Sigmoid colon (tissue), 7 donors: ENCODE results near the gene MAP4K1. TPM values are rescaled to one million over a fixed set of nuclear protein-coding genes. Genes with fewer than 3 reads are reported as not detected.

ENCODE experiments used
- DNase-seq: peaks from one replicate; pipeline ENCODE4 v3.0.0-alpha.2; 2019
- H3K27ac ChIP-seq, 4 donors: fragments of 200-600 bp; sonication (generic); one replicate each; pipeline ENCODE4 v1.5.1; 2016 to 2019; ENCODE audit warnings: mild to moderate bottlenecking in 1 of 4
- H3K27me3 ChIP-seq, 3 donors: fragments of 200-600 bp; sonication (generic); one replicate each; pipeline ENCODE4 v1.5.1; 2019; ENCODE audit warnings: mild to moderate bottlenecking in 1 of 3
- H3K36me3 ChIP-seq, 4 donors: fragments of 200-600 bp; sonication (generic); one replicate each; pipeline ENCODE4 v1.5.1; 2016 to 2019
- H3K4me1 ChIP-seq, 4 donors: fragments of 200-600 bp; sonication (generic); one replicate each; pipeline ENCODE4 v1.5.1; 2017 to 2019
- H3K4me3 ChIP-seq, 4 donors: fragments of 200-600 bp; sonication (generic); one replicate each; pipeline ENCODE4 v1.5.1; 2017 to 2019; ENCODE audit warnings: mild to moderate bottlenecking in 2 of 4, moderate library complexity in 1 of 4
- H3K9me3 ChIP-seq, 4 donors: fragments of 200-600 bp in 3 of 4; sonication (generic) in 3 of 4; one replicate each; pipeline versions ENCODE4 v1.5.1 to v1.6.1; 2013 to 2019
- CTCF ChIP-seq, 4 experiments: fragments of 450-650 bp in 3 of 4; fragments of 200-600 bp in 1 of 4; IDR thresholded peaks; one replicate each; pipeline ENCODE4 v1.5.1; 2016 to 2019; ENCODE audit warnings: antibody characterized with exemption in 4 of 4, mild to moderate bottlenecking in 3 of 4, moderate library complexity in 2 of 4
- EP300 ChIP-seq, 4 donors: sonication (generic); formaldehyde crosslinking; IDR thresholded peaks; one replicate each; pipeline ENCODE4 v1.6.1; 2017; ENCODE audit warnings: antibody characterized with exemption in 4 of 4
- POLR2A ChIP-seq, 2 donors: fragments of 450-650 bp; IDR thresholded peaks; one replicate each; pipeline ENCODE4 v1.6.1; 2016; ENCODE audit warnings: antibody characterized with exemption in 2 of 2, mild to moderate bottlenecking in 2 of 2, moderate library complexity in 2 of 2
- POLR2AphosphoS5 ChIP-seq, 4 donors: sonication (generic); formaldehyde crosslinking; IDR thresholded peaks; one replicate each; pipeline ENCODE4 v1.6.1; 2017; ENCODE audit warnings: antibody characterized with exemption in 4 of 4
- WGBS, 2 donors: extraction: QIAGEN DNeasy Blood & Tissue Kit; methylation state at CpG; one replicate each; pipeline ENCODE4 v1.1.7; 2013; 5-methylcytosine and 5-hydroxymethylcytosine counted together
- intact Hi-C: fragments of 100-400 bp; cut with DNase I; formaldehyde crosslinking; loops from one replicate; pipeline ENCODE4 v1.15.1; 2023
- polyA plus RNA-seq, 3 donors: library from polyadenylated mRNA; stranded (reverse); fragments of 200-250 nt; gene quantifications; one replicate each; pipeline ENCODE4 v1.2.3, GENCODE V29; 2013
- total RNA-seq, 4 donors: library from RNA; depleted of rRNA; stranded (reverse); fragments of >200 nt; gene quantifications; one replicate each; pipeline ENCODE4 v1.1.0, GENCODE V29; 2016
- donor health status: healthy with polysubstance abuse.
- donor health status: Bipolar disorder and iron deficiency.
- donor health status: healthy.

Gene MAP4K1
- total and polyA plus RNA-seq, 7 donors = 1.2 to 29.7 (median 1.6) TPM

- peak; percentile 99 for DNase-seq
- H3K27ac ChIP-seq = peak within 1 kb of the TSS; percentile 85 to 94 (median 89)
- peak within 1 kb of the TSS; percentile 81 to 98 (median 84) for H3K4me3 ChIP-seq
- peaks cover 13 to 34% (median 29%) of the 10 kb centered on the region in 4 donors for H3K36me3 ChIP-seq
- intact Hi-C loops = loop anchor here (5.0 kb wide), 2 partner anchors 216 to 314 kb away; partner anchors contain the start of genes FAM98C, MRPS12 and SARS2
- H3K4me1 ChIP-seq = peaks cover 0 to 24% (median 19%) of the 10 kb centered on the region in 4 donors
- no peaks in the 10 kb centered on the region for H3K27me3 ChIP-seq
- peak; percentile 91 to 98 (median 96) for TF ChIP-seq POLR2AphosphoS5 (IDR thresholded peaks at IDR 0.05)
- TF ChIP-seq CTCF (IDR thresholded peaks at IDR 0.05) = no peak
- peak in 1 of 4 donors; percentile 89 for TF ChIP-seq EP300 (IDR thresholded peaks at IDR 0.05)
- peak; percentile 69 to 76 for TF ChIP-seq POLR2A (IDR thresholded peaks at IDR 0.05)
- whole genome bisulfite sequencing, 2 donors = 2 to 3% methylated on average over 64 of the region's 64 CpGs
- no peaks in the 10 kb centered on the region for H3K9me3 ChIP-seq
These were observed 1.0 kb upstream of the MAP4K1 start, which contains the start of gene EIF3K for GRCh38 chr19:38618590-38619360. Gene EIF3K (plus strand): TSS chr19:38619188. CDS start chr19:38619269, 81 bp downstream.

- TF ChIP-seq CTCF (IDR thresholded peaks at IDR 0.05) (no peak), EP300 (IDR thresholded peaks at IDR 0.05) (no peak), POLR2A (IDR thresholded peaks at IDR 0.05) (no peak), POLR2AphosphoS5 (IDR thresholded peaks at IDR 0.05) (no peak)
- Histone ChIP-seq H3K27me3 (no peaks in the 10 kb centered on the region), H3K36me3 (peaks cover 13 to 22% (median 17%) of the 10 kb centered on the region in 4 donors), H3K27ac (no peak overlapping the region), H3K9me3 (no peaks in the 10 kb centered on the region), H3K4me1 (peaks cover 0 to 24% (median 19%) of the 10 kb centered on the region in 4 donors), H3K4me3 (peak overlapping the region in 2 of 4 donors; percentile 81 to 83)
- intact Hi-C loops = loop anchor here (5.0 kb wide), 2 partner anchors 215 to 315 kb away; partner anchors contain the start of genes FAM98C, MRPS12 and SARS2
- 59 to 84% methylated on average over 9 of the region's 9 CpGs for WGBS, 2 donors
- DNase-seq = no peak
These were observed 430 bp downstream of the MAP4K1 start for GRCh38 chr19:38617283-38617763.

GRCh38 chr19:38616265-38616664, 1.5 kb downstream of the MAP4K1 start:
- TF ChIP-seq POLR2A (IDR thresholded peaks at IDR 0.05) = no peak
- no peak for TF ChIP-seq POLR2AphosphoS5 (IDR thresholded peaks at IDR 0.05)
- TF ChIP-seq CTCF (IDR thresholded peaks at IDR 0.05) = no peak
- no peak for TF ChIP-seq EP300 (IDR thresholded peaks at IDR 0.05)
- no peaks in the 10 kb centered on the region for H3K9me3 ChIP-seq
- H3K27ac ChIP-seq = no peak overlapping the region
- peaks cover 0 to 24% (median 19%) of the 10 kb centered on the region in 4 donors for H3K4me1 ChIP-seq
- WGBS, 2 donors = 85 to 86% methylated on average over 6 of the region's 6 CpGs
- H3K4me3 ChIP-seq = no peak overlapping the region
- no peaks in the 10 kb centered on the region for H3K27me3 ChIP-seq
- DNase-seq = no peak
- intact Hi-C loops = loop anchor here (5.0 kb wide), 2 partner anchors 214 to 316 kb away; partner anchors contain the start of genes FAM98C, MRPS12 and SARS2
- H3K36me3 ChIP-seq = peaks cover 2 to 11% (median 11%) of the 10 kb centered on the region in 4 donors

GRCh38 chr19:38615007-38615581, 2.7 kb downstream of the MAP4K1 start:
- TF ChIP-seq POLR2A (IDR thresholded peaks at IDR 0.05) (no peak), EP300 (IDR thresholded peaks at IDR 0.05) (no peak), POLR2AphosphoS5 (IDR thresholded peaks at IDR 0.05) (no peak), CTCF (IDR thresholded peaks at IDR 0.05) (no peak)
- no peaks in the 10 kb centered on the region for H3K36me3 ChIP-seq
- H3K4me1 ChIP-seq = peaks cover 0 to 18% (median 15%) of the 10 kb centered on the region in 4 donors
- no peak overlapping the region for H3K4me3 ChIP-seq
- no peaks in the 10 kb centered on the region for H3K9me3 ChIP-seq
- intact Hi-C loops = loop anchor here (5.0 kb wide), 2 partner anchors 213 to 317 kb away; partner anchors contain the start of genes FAM98C, MRPS12 and SARS2
- WGBS, 2 donors = 78 to 82% methylated on average over 7 of the region's 7 CpGs
- no peak for DNase-seq
- no peak overlapping the region for H3K27ac ChIP-seq
- H3K27me3 ChIP-seq = no peaks in the 10 kb centered on the region
